H1 (cell line): ENCODE measurements around the gene SLC25A3. TPM values are rescaled to one million over a fixed set of nuclear protein-coding genes. Genes with fewer than 3 reads are reported as not detected.
A peak's percentile ranks its signal among the peaks of the same experiment; 100 is the strongest.

Experiments
- CBX5 ChIP-seq: fragments of 300-800, 300-1000 bp; sonication (generic); IDR thresholded peaks from 2 replicates; pipeline ENCODE4 v1.7.1; 2016; ENCODE audit warnings: antibody characterized with exemption, low read length, low read depth
- CBX8 ChIP-seq: fragments of 300-800, 300-1000 bp; sonication (generic); IDR thresholded peaks from 2 replicates; pipeline ENCODE4 v1.7.1; 2016; ENCODE audit warnings: low read depth, low read length, borderline replicate concordance
- CEBPB ChIP-seq: IDR thresholded peaks from 2 replicates; pipeline ENCODE4 v1.6.1; 2012; ENCODE audit warnings: low read depth, low read length
- CTBP2 ChIP-seq: IDR thresholded peaks from 2 replicates; pipeline ENCODE4 v1.7.0; 2011; ENCODE audit warnings: borderline replicate concordance, mild to moderate bottlenecking, moderate library complexity, mixed read lengths, low read length; ENCODE audit not compliant: insufficient read depth, insufficient read length
- EGR1 ChIP-seq: IDR thresholded peaks from 2 replicates; pipeline ENCODE4 v1.6.1; 2011; ENCODE audit warnings: low read depth, low read length, borderline replicate concordance
- EP300 ChIP-seq, 2 experiments: IDR thresholded peaks; 1 replicate in 1 of 2; 2 replicates in 1 of 2; pipeline ENCODE4 v1.6.1; 2011 to 2012; ENCODE audit warnings: low read depth in 2 of 2, low read length in 2 of 2, mild to moderate bottlenecking in 2 of 2, borderline replicate concordance in 1 of 2, inconsistent platforms in 1 of 2, moderate library complexity in 1 of 2
- HDAC2 ChIP-seq, 2 experiments: fragments of 300-600 bp in 1 of 2; sonication (generic) in 1 of 2; IDR thresholded peaks; 2 replicates each; pipeline ENCODE4 v1.6.1; 2011 to 2012; ENCODE audit warnings: low read depth in 2 of 2, low read length in 2 of 2, mild to moderate bottlenecking in 2 of 2, moderate library complexity in 2 of 2, borderline replicate concordance in 1 of 2, inconsistent platforms in 1 of 2
- MAFK ChIP-seq: IDR thresholded peaks from 2 replicates; pipeline ENCODE4 v1.6.1; 2012; ENCODE audit warnings: low read depth, mild to moderate bottlenecking, improper control_type of control experiment, low read length
- NANOG ChIP-seq: IDR thresholded peaks from 2 replicates; pipeline ENCODE4 v1.6.1; 2011; ENCODE audit warnings: low read length, low read depth, mild to moderate bottlenecking, inconsistent platforms; ENCODE audit not compliant: insufficient read depth, poor library complexity, severe bottlenecking
- POLR2A ChIP-seq, 2 experiments: IDR thresholded peaks; 1 replicate in 1 of 2; 2 replicates in 1 of 2; pipeline ENCODE4 v1.6.1; 2011; ENCODE audit warnings: low read depth in 2 of 2, low read length in 2 of 2, mild to moderate bottlenecking in 2 of 2; ENCODE audit errors: control extremely low read depth in 1 of 2
- POLR2AphosphoS5 ChIP-seq: IDR thresholded peaks from 2 replicates; pipeline ENCODE4 v1.6.1; 2011; ENCODE audit warnings: low read depth, low read length
- SIN3A ChIP-seq, 2 experiments: IDR thresholded peaks in 1 of 2; conservative IDR thresholded peaks in 1 of 2; 2 replicates each; pipeline ENCODE4 v1.6.1; 2011 to 2012; ENCODE audit warnings: low read length in 2 of 2, improper control_type of control experiment in 1 of 2, low read depth in 1 of 2, mild to moderate bottlenecking in 1 of 2
- SIX5 ChIP-seq: IDR thresholded peaks from 2 replicates; pipeline ENCODE4 v1.6.1; 2011; ENCODE audit warnings: mild to moderate bottlenecking, low read depth, low read length
- SP4 ChIP-seq: IDR thresholded peaks from 2 replicates; pipeline ENCODE4 v1.6.1; 2012; ENCODE audit warnings: low read length, inconsistent platforms
- SRF ChIP-seq: IDR thresholded peaks from 2 replicates; pipeline ENCODE4 v1.6.1; 2011; ENCODE audit warnings: mild to moderate bottlenecking, low read depth, low read length, moderate library complexity
- SUZ12 ChIP-seq: fragments of 200-600 bp; sonication (generic); IDR thresholded peaks from 2 replicates; pipeline ENCODE4 v1.6.1; 2012; ENCODE audit warnings: mild to moderate bottlenecking, inconsistent platforms, low read length, moderate library complexity, mixed read lengths
- TAF1 ChIP-seq: IDR thresholded peaks from 2 replicates; pipeline ENCODE4 v1.6.1; 2011; ENCODE audit warnings: mild to moderate bottlenecking, low read depth, low read length
- TBP ChIP-seq: IDR thresholded peaks from 2 replicates; pipeline ENCODE4 v1.6.1; 2011; ENCODE audit warnings: low read depth, low read length, improper control_type of control experiment
- USF2 ChIP-seq: IDR thresholded peaks from 2 replicates; pipeline ENCODE4 v1.6.1; 2011; ENCODE audit warnings: low read length, improper control_type of control experiment
- ZNF274 ChIP-seq: IDR thresholded peaks from 2 replicates; pipeline ENCODE4 v1.7.0; 2012; ENCODE audit warnings: low read length, borderline replicate concordance; ENCODE audit errors: extremely low read depth
- polyA plus RNA-seq, 7 experiments: library from polyadenylated mRNA; depleted of rRNA in 3 of 7; stranded (reverse) in 5 of 7; unstranded in 2 of 7; fragments of >200 nt in 5 of 7; fragments of 200-250 nt in 2 of 7; gene quantifications; 1 replicate in 5 of 7; 2 replicates in 1 of 7; 4 replicates in 1 of 7; pipeline versions ENCODE4 v1.2.1 to v1.2.3, GENCODE V29; 2011 to 2013; ENCODE audit warnings: missing spikeins in 2 of 7, mixed read lengths in 2 of 7
- total RNA-seq: library from RNA; stranded (reverse); fragmentation: NEBNext Ultra II Directional; extraction: Animal tissue kit (Norgen Biotek cat#: 25700); gene quantifications from 2 replicates; pipeline ENCODE4 v1.2.1, GENCODE V29; 2021
- TF ChIP-seq, protein P1 (sequence below): IDR thresholded peaks from 2 replicates; pipeline ENCODE4 v1.6.1; 2012; ENCODE audit warnings: low read length, inconsistent platforms

The SLC25A3 gene
- total and polyA plus RNA-seq, 2 of the 8 experiments (the other 6 are each of a cell fraction or from before 2014, with no cell fraction given), result 702 to 709 TPM

DNA sequence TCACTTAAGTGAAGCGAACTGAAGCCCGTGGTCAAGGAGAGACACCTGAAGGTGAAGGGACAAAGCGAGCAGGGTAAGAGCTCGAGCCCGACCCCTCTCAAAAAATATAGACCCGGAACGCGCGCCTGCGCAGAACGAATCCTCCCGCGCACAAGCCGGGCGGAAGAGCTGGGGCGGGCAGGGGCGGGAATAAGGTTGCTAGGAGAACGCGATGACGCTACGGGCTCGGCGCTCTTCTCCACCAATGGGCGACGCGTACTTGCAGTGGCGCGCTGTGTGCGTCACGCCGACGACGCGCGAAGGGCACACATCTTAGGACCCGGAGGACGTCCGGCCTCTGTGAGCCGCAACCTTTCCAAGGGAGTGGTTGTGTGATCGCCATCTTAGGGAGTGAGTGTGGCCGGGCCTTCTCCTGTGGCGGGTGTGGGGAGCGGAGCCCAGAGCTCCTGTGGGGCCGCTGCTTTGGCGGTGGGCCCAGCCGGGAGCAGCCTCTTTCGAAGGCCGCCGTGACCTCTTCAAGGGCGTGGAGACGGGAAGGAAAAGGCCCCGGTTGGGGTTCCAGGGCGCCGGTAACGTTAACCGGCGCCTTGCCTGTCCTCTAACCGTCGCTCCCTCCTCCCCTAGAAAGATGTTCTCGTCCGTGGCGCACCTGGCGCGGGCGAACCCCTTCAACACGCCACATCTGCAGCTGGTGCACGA is at the start of gene SLC25A3 (continued):
- TF ChIP-seq EGR1, result no peak
- TF ChIP-seq POLR2AphosphoS5, result peak; percentile 100
- TF ChIP-seq USF2, result no peak
- no peak for TF ChIP-seq MAFK
- TF ChIP-seq SIX5, result no peak
- no peak for TF ChIP-seq ZNF274
- TF ChIP-seq, protein P1, sequence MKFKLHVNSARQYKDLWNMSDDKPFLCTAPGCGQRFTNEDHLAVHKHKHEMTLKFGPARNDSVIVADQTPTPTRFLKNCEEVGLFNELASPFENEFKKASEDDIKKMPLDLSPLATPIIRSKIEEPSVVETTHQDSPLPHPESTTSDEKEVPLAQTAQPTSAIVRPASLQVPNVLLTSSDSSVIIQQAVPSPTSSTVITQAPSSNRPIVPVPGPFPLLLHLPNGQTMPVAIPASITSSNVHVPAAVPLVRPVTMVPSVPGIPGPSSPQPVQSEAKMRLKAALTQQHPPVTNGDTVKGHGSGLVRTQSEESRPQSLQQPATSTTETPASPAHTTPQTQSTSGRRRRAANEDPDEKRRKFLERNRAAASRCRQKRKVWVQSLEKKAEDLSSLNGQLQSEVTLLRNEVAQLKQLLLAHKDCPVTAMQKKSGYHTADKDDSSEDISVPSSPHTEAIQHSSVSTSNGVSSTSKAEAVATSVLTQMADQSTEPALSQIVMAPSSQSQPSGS, result no peak
- TF ChIP-seq CBX8, result no peak
- no peak for TF ChIP-seq CBX5
- peak; percentile 97 for TF ChIP-seq TBP
- peak; percentile 70 for TF ChIP-seq SRF
- TF ChIP-seq NANOG, result no peak
- TF ChIP-seq CTBP2, result no peak
- TF ChIP-seq SIN3A (conservative IDR thresholded peaks at IDR 0.05 in 1 of 2, IDR thresholded peaks at IDR 0.05 in 1 of 2; ENCODE audit: low read depth in 1 of 2, low read length in 2 of 2), result peak; percentile 68 to 76; a peak in 1 of 4 replicates
- TF ChIP-seq CEBPB, result no peak
- peak in 1 of 2 experiments; percentile 47; a peak in 1 of 4 replicates for TF ChIP-seq HDAC2 (IDR thresholded peaks at IDR 0.05; ENCODE audit: borderline replicate concordance in 1 of 2, low read depth in 2 of 2, low read length in 2 of 2)
- no peak for TF ChIP-seq SUZ12
- TF ChIP-seq TAF1, result peak; percentile 100
- TF ChIP-seq EP300 (IDR thresholded peaks at IDR 0.05; ENCODE audit: borderline replicate concordance in 1 of 2, low read depth in 2 of 2, low read length in 2 of 2), result peak in 1 of 2 experiments; percentile 11; a peak in 1 of 3 replicates
- TF ChIP-seq POLR2A (IDR thresholded peaks at IDR 0.05; ENCODE audit: control extremely low read depth in 1 of 2, low read depth in 2 of 2, low read length in 2 of 2), result peak; percentile 99
- peak; percentile 42; the same call in 1 of the 2 replicates for TF ChIP-seq SP4
